GM21825 (cell line): ENCODE results near the gene AGAP1.

Experiments used
- ATAC-seq: cut with Tn5 transposase; IDR thresholded peaks from one replicate; pipeline ENCODE4 v1.9.1; 2021; ENCODE audit warnings: mild to moderate bottlenecking, moderate library complexity; ENCODE audit not compliant: unreplicated experiment

AGAP1 gene

GRCh38 chr2:236102971-236103370 lies 609.1 kb downstream of the AGAP1 start:
- no peak for ATAC-seq

- no peak for ATAC-seq
Measured at GRCh38 chr2:236103981-236104380, 610.1 kb downstream of the AGAP1 start.

- no peak for ATAC-seq
Measured at GRCh38 chr2:236105955-236106607, 612.2 kb downstream of the AGAP1 start.

GRCh38 chr2:236106761-236107160 lies 612.9 kb downstream of the AGAP1 start:
- no peak for ATAC-seq

GRCh38 chr2:236107536-236107935 lies 613.7 kb downstream of the AGAP1 start:
- no peak for ATAC-seq

GRCh38 chr2:236107942-236108625 lies 614.2 kb downstream of the AGAP1 start:
- ATAC-seq: no peak

- no peak for ATAC-seq
Measured at GRCh38 chr2:236109061-236109460, 615.2 kb downstream of the AGAP1 start.

GRCh38 chr2:236109473-236109872 lies 615.6 kb downstream of the AGAP1 start:
- ATAC-seq: no peak

GRCh38 chr2:236112466-236112865 lies 618.6 kb downstream of the AGAP1 start:
- ATAC-seq: no peak

GRCh38 chr2:236113425-236113824 lies 619.6 kb downstream of the AGAP1 start:
- ATAC-seq: no peak

- no peak for ATAC-seq
Measured at GRCh38 chr2:236113948-236114347, 620.1 kb downstream of the AGAP1 start.

- no peak for ATAC-seq
Measured at GRCh38 chr2:236114959-236115358, 621.1 kb downstream of the AGAP1 start.

GRCh38 chr2:236117401-236117800 lies 623.6 kb downstream of the AGAP1 start:
- ATAC-seq: no peak

- no peak for ATAC-seq
Measured at GRCh38 chr2:236117861-236118269, 624.0 kb downstream of the AGAP1 start.

GRCh38 chr2:236119003-236119402 lies 625.2 kb downstream of the AGAP1 start:
- ATAC-seq: no peak

- no peak for ATAC-seq
Measured at GRCh38 chr2:236119476-236119875, 625.6 kb downstream of the AGAP1 start.

GRCh38 chr2:236120141-236120601 lies 626.3 kb downstream of the AGAP1 start:
- no peak for ATAC-seq

GRCh38 chr2:236120829-236121228 lies 627.0 kb downstream of the AGAP1 start:
- ATAC-seq: no peak

- no peak for ATAC-seq
Measured at GRCh38 chr2:236121546-236121945, 627.7 kb downstream of the AGAP1 start.

- ATAC-seq: no peak
Measured at GRCh38 chr2:236122236-236122635, 628.4 kb downstream of the AGAP1 start.

GRCh38 chr2:236123716-236124115 lies 629.9 kb downstream of the AGAP1 start:
- ATAC-seq: no peak

GRCh38 chr2:236124182-236124893 lies 630.5 kb downstream of the AGAP1 start:
- ATAC-seq: no peak
